Suprapubic skin (tissue), 4 donors: Measurements from ENCODE around the gene UBL3.

Source experiments
- CTCF ChIP-seq, 2 donors: fragments of 200-600 bp in 1 of 2; fragments of 450-650 bp in 1 of 2; sonication (generic) in 1 of 2; IDR thresholded peaks; one replicate each; pipeline ENCODE4 v1.5.1; 2016 to 2019; ENCODE audit warnings: antibody characterized with exemption in 2 of 2, mild to moderate bottlenecking in 1 of 2, moderate library complexity in 1 of 2
- POLR2A ChIP-seq, 2 donors: fragments of 450-650 bp; IDR thresholded peaks; one replicate each; pipeline ENCODE4 v1.6.1; 2017; ENCODE audit warnings: antibody characterized with exemption in 2 of 2, mild to moderate bottlenecking in 2 of 2, moderate library complexity in 2 of 2
- POLR2AphosphoS5 ChIP-seq, 3 donors: sonication (generic); formaldehyde crosslinking; IDR thresholded peaks; one replicate each; pipeline ENCODE4 v1.6.1; 2017; ENCODE audit warnings: antibody characterized with exemption in 3 of 3

- TF ChIP-seq POLR2AphosphoS5 (IDR thresholded peaks at IDR 0.05): no peak
- no peak for TF ChIP-seq CTCF (IDR thresholded peaks at IDR 0.05)
- TF ChIP-seq POLR2A (IDR thresholded peaks at IDR 0.05): no peak
Observed at GRCh38 chr13:29761160-29761559, 89.3 kb downstream of the UBL3 start.
